Transverse colon (tissue), 4 donors: Measurements from ENCODE around the gene SMPD2. TPM values are rescaled to one million over a fixed set of nuclear protein-coding genes. Genes with fewer than 3 reads are reported as not detected.

ENCODE experiments used
- DNase-seq: peaks from one replicate; pipeline ENCODE4 v3.0.0-alpha.2; 2019
- H3K27ac ChIP-seq, 4 donors: fragments of 200-600 bp; sonication (generic); 2 replicates each; pipeline ENCODE4 v1.5.1; 2016 to 2018; ENCODE audit warnings: inconsistent platforms in 4 of 4
- H3K27me3 ChIP-seq: fragments of 200-600 bp; sonication (generic); 2 replicates; pipeline ENCODE4 v1.5.1; 2017; ENCODE audit warnings: inconsistent platforms
- H3K36me3 ChIP-seq, 4 donors: fragments of 200-600 bp; sonication (generic); 2 replicates each; pipeline ENCODE4 v1.5.1; 2017 to 2019; ENCODE audit warnings: inconsistent platforms in 4 of 4
- H3K4me1 ChIP-seq, 4 donors: fragments of 200-600 bp; sonication (generic); 2 replicates each; pipeline ENCODE4 v1.5.1; 2017 to 2020; ENCODE audit warnings: inconsistent platforms in 4 of 4
- H3K4me3 ChIP-seq, 4 donors: fragments of 200-600 bp; sonication (generic); 1 replicate in 1 of 4; 2 replicates in 3 of 4; pipeline versions ENCODE4 v1.5.1 to v1.6.1; 2017 to 2019; ENCODE audit warnings: inconsistent platforms in 4 of 4
- H3K9me3 ChIP-seq, 2 donors: fragments of 200-600 bp; sonication (generic); 2 replicates each; pipeline ENCODE4 v1.5.1; 2017 to 2019; ENCODE audit warnings: inconsistent platforms in 2 of 2
- EP300 ChIP-seq: sonication (generic); formaldehyde crosslinking; IDR thresholded peaks from one replicate; pipeline ENCODE4 v1.6.1; 2017; ENCODE audit warnings: antibody characterized with exemption, low read depth
- POLR2A ChIP-seq: fragments of 450-650 bp; IDR thresholded peaks from one replicate; pipeline ENCODE4 v1.6.1; 2016; ENCODE audit warnings: antibody characterized with exemption, mild to moderate bottlenecking, moderate library complexity
- POLR2AphosphoS5 ChIP-seq, 3 donors: sonication (generic); formaldehyde crosslinking; IDR thresholded peaks; one replicate each; pipeline ENCODE4 v1.6.1; 2016; ENCODE audit warnings: antibody characterized with exemption in 3 of 3
- WGBS, 2 donors: methylation state at CpG; one replicate each; pipeline ENCODE4 v1.1.5; 2018; ENCODE audit warnings: low coverage in 1 of 2; 5-methylcytosine and 5-hydroxymethylcytosine counted together
- in situ Hi-C, 4 donors: fragments of 200-750 bp; cut with MboI; loops; one replicate each; pipeline versions ENCODE4 v1.15.0 to v1.15.1; 2017; ENCODE audit warnings: low sequenced_read_pairs in 3 of 4, low pct_ligation_motif_present in 1 of 4, low pct_unique_long_range_greater_than_20kb in 1 of 4
- intact Hi-C: fragments of 100-400 bp; cut with DNase I; formaldehyde crosslinking; loops from one replicate; pipeline ENCODE4 v1.15.1; 2023; ENCODE audit warnings: low total_unique reads
- total RNA-seq, 4 donors: library from RNA; depleted of rRNA; stranded (reverse); fragments of >200 nt; gene quantifications; one replicate each; pipeline ENCODE4 v1.1.0, GENCODE V29; 2016
- TF ChIP-seq, protein P1 (sequence below), 5 experiments: fragments of 200-600 bp in 3 of 5; fragments of 450-650 bp in 2 of 5; sonication (generic) in 3 of 5; IDR thresholded peaks; 1 replicate in 2 of 5; 2 replicates in 3 of 5; pipeline ENCODE4 v1.5.1; 2016 to 2017; ENCODE audit warnings: antibody characterized with exemption in 5 of 5, inconsistent platforms in 3 of 5, mild to moderate bottlenecking in 2 of 5, moderate library complexity in 1 of 5

The SMPD2 gene
- total RNA-seq, 4 donors from 2014 or later, result 9.4 to 34.5 (median 30.3) TPM

- intact Hi-C loops (no loop called here), in situ Hi-C loops (loop anchor here in 2 of 4 donors (25.0 kb wide), 2 partner anchors 617 to 883 kb away; no protein-coding TSS in a partner anchor)
- Histone ChIP-seq H3K36me3 (no peaks in the 10 kb centered on the region), H3K4me1 (no peaks in the 10 kb centered on the region), H3K9me3 (no peaks in the 10 kb centered on the region), H3K27me3 (no peaks in the 10 kb centered on the region), H3K27ac (no peak overlapping the region), H3K4me3 (no peak overlapping the region)
- DNase-seq, result no peak
- WGBS, 2 donors, result 27% methylated on average over 1 of the region's 1 CpG; no CpG with 5 or more reads in 1 of the 2 donors
- TF ChIP-seq EP300, result no peak
- TF ChIP-seq, protein P1, sequence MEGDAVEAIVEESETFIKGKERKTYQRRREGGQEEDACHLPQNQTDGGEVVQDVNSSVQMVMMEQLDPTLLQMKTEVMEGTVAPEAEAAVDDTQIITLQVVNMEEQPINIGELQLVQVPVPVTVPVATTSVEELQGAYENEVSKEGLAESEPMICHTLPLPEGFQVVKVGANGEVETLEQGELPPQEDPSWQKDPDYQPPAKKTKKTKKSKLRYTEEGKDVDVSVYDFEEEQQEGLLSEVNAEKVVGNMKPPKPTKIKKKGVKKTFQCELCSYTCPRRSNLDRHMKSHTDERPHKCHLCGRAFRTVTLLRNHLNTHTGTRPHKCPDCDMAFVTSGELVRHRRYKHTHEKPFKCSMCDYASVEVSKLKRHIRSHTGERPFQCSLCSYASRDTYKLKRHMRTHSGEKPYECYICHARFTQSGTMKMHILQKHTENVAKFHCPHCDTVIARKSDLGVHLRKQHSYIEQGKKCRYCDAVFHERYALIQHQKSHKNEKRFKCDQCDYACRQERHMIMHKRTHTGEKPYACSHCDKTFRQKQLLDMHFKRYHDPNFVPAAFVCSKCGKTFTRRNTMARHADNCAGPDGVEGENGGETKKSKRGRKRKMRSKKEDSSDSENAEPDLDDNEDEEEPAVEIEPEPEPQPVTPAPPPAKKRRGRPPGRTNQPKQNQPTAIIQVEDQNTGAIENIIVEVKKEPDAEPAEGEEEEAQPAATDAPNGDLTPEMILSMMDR (IDR thresholded peaks at IDR 0.05), result no peak
- TF ChIP-seq POLR2A, result no peak
- no peak for TF ChIP-seq POLR2AphosphoS5 (IDR thresholded peaks at IDR 0.05)
These were observed 19.8 kb upstream of the SMPD2 start for GRCh38 chr6:109420751-109421150.

- TF ChIP-seq, protein P1 (IDR thresholded peaks at IDR 0.05), result no peak
- TF ChIP-seq POLR2AphosphoS5 (IDR thresholded peaks at IDR 0.05) (no peak), EP300 (no peak), POLR2A (no peak)
- no peaks in the 10 kb centered on the region for H3K4me1 ChIP-seq
- H3K36me3 ChIP-seq, result no peaks in the 10 kb centered on the region
- WGBS, 2 donors, result 71 to 87% methylated on average over 1 of the region's 1 CpG
- in situ Hi-C loops, result loop anchor here in 2 of 4 donors (25.0 kb wide), 2 partner anchors 616 to 884 kb away; no protein-coding TSS in a partner anchor
- H3K27me3 ChIP-seq, result no peaks in the 10 kb centered on the region
- DNase-seq, result no peak
- intact Hi-C loops, result no loop called here
- H3K4me3 ChIP-seq, result no peak overlapping the region
- no peak overlapping the region for H3K27ac ChIP-seq
- H3K9me3 ChIP-seq, result no peaks in the 10 kb centered on the region
These were observed 19.3 kb upstream of the SMPD2 start for GRCh38 chr6:109421184-109421583.

DNA sequence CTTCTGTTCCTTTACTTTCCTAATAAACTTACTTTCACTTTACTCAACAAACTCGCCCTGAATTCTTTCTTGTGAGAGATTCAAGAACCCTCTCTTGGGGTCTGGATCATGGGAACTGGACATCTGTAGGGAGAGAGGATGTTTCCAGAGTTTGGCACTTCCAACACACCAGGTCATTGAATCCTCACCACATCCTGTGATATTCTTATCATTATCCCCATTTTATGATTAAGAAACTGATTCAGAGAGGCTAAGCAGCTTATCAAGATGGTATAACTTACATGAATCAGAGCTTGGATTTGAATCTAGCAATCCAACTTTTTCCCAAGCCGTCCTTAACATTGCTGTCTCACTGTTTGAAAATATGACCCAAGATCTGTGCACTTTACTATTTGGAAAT is 15.6 kb upstream of the SMPD2 start:
- H3K27ac ChIP-seq, result no peak overlapping the region
- in situ Hi-C loops, result loop anchor here in 2 of 4 donors (25.0 kb wide), 3 partner anchors 262 to 888 kb away; partner anchors contain the start of genes AK9 (in 1 of the 2) and FIG4 (in 1 of the 2)
- H3K4me3 ChIP-seq, result no peak overlapping the region
- intact Hi-C loops, result no loop called here
- 86 to 94% methylated on average over 2 of the region's 2 CpGs for WGBS, 2 donors
- no peaks in the 10 kb centered on the region for H3K9me3 ChIP-seq
- H3K27me3 ChIP-seq, result no peaks in the 10 kb centered on the region
- TF ChIP-seq POLR2AphosphoS5 (IDR thresholded peaks at IDR 0.05) (no peak), EP300 (no peak), POLR2A (no peak)
- TF ChIP-seq, protein P1 (IDR thresholded peaks at IDR 0.05), result no peak
- no peaks in the 10 kb centered on the region for H3K36me3 ChIP-seq
- H3K4me1 ChIP-seq, result peaks cover 4 to 11% (median 9%) of the 10 kb centered on the region in 4 donors
- DNase-seq, result no peak

GRCh38 chr6:109428889-109429477 is 11.5 kb upstream of the SMPD2 start:
- Histone ChIP-seq H3K4me1 (peaks cover 4 to 11% (median 9%) of the 10 kb centered on the region in 4 donors), H3K27ac (no peak overlapping the region), H3K4me3 (no peak overlapping the region), H3K36me3 (no peaks in the 10 kb centered on the region), H3K27me3 (no peaks in the 10 kb centered on the region), H3K9me3 (no peaks in the 10 kb centered on the region)
- 17 to 33% methylated on average over 7 of the region's 7 CpGs for whole genome bisulfite sequencing, 2 donors
- in situ Hi-C loops (loop anchor here in 1 of 4 donors (25.0 kb wide), 1 partner anchor 258 kb away; the partner anchor contains the start of genes AK9 and FIG4), intact Hi-C loops (no loop called here)
- DNase-seq, result no peak
- TF ChIP-seq POLR2AphosphoS5 (IDR thresholded peaks at IDR 0.05) (no peak), EP300 (no peak), POLR2A (no peak)
- TF ChIP-seq, protein P1 (IDR thresholded peaks at IDR 0.05), result no peak
